Activated CD8-positive, alpha-beta T cell treated with anti-CD3 and anti-CD28 coated beads for 36 hours (primary cell): ENCODE measurements around the gene KCNK7. TPM values are rescaled to one million over a fixed set of nuclear protein-coding genes. Genes with fewer than 3 reads are reported as not detected.

Experiments
- ATAC-seq: fragments of 200-7000 bp; cut with Tn5 transposase; one replicate; pipeline ENCODE4 v1.10.0; 2021; ENCODE audit warnings: mild to moderate bottlenecking, moderate library complexity
- CTCF ChIA-PET: fragments of 350-600 bp; sonication (Branson Sonifier 250); formaldehyde crosslinking; loops from one replicate; lab custom pipeline; 2021; ENCODE audit warnings: antibody characterized with exemption; lab: Charles Lee
- POLR2A ChIA-PET: fragments of 350-600 bp; sonication (Branson Sonifier 250); formaldehyde crosslinking; loops from one replicate; lab custom pipeline; 2021; ENCODE audit warnings: antibody characterized with exemption; lab: Charles Lee
- DNase-seq: peaks from one replicate; pipeline ENCODE4 v3.0.0-alpha.2; 2020
- H3K27ac Mint-ChIP-seq: one replicate; pipeline ENCODE4 v1.8.0; 2021; ENCODE audit warnings: mild to moderate bottlenecking, mixed read lengths
- H3K27me3 Mint-ChIP-seq: one replicate; pipeline ENCODE4 v1.8.0; 2021; ENCODE audit warnings: mixed read lengths
- H3K36me3 Mint-ChIP-seq: one replicate; pipeline ENCODE4 v1.8.0; 2021; ENCODE audit warnings: low read depth, mixed read lengths
- H3K4me1 Mint-ChIP-seq: one replicate; pipeline ENCODE4 v1.8.0; 2021; ENCODE audit warnings: low read depth, mixed read lengths
- H3K4me3 Mint-ChIP-seq: one replicate; pipeline ENCODE4 v1.8.0; 2021; ENCODE audit warnings: mild to moderate bottlenecking, moderate library complexity, mixed read lengths
- H3K9me3 Mint-ChIP-seq: one replicate; pipeline ENCODE4 v1.8.0; 2021; ENCODE audit warnings: mixed read lengths
- intact Hi-C: fragments of 100-400 bp; cut with micrococcal nuclease; formaldehyde crosslinking; loops from one replicate; pipeline ENCODE4 v1.10.0; 2022
- total RNA-seq, 2 experiments: library from RNA; stranded (reverse); gene quantifications; one replicate each; pipeline ENCODE4 v1.2.3, GENCODE V29; 2021
- TF ChIP-seq, protein P1 (sequence below): fragments of 200-600 bp; IDR thresholded peaks from one replicate; pipeline ENCODE4 v1.8.0; 2022; ENCODE audit warnings: antibody characterized with exemption, mild to moderate bottlenecking

KCNK7 gene
- total RNA-seq, 2 experiments from 2014 or later, result 0.77 TPM; not detected in 1

- TF ChIP-seq, protein P1, sequence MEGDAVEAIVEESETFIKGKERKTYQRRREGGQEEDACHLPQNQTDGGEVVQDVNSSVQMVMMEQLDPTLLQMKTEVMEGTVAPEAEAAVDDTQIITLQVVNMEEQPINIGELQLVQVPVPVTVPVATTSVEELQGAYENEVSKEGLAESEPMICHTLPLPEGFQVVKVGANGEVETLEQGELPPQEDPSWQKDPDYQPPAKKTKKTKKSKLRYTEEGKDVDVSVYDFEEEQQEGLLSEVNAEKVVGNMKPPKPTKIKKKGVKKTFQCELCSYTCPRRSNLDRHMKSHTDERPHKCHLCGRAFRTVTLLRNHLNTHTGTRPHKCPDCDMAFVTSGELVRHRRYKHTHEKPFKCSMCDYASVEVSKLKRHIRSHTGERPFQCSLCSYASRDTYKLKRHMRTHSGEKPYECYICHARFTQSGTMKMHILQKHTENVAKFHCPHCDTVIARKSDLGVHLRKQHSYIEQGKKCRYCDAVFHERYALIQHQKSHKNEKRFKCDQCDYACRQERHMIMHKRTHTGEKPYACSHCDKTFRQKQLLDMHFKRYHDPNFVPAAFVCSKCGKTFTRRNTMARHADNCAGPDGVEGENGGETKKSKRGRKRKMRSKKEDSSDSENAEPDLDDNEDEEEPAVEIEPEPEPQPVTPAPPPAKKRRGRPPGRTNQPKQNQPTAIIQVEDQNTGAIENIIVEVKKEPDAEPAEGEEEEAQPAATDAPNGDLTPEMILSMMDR, result peak; percentile 31
- POLR2A ChIA-PET, result interaction anchor here (0.7 to 6.0 kb wide), 14 partner anchors 11 to 155 kb away, joined by 3 to 51 read pairs (median 10); partner anchors contain the start of genes LTBP3, MALAT1, MAP3K11 and NEAT1
- intact Hi-C loops, result loop anchor here (5.0 kb wide), 1 partner anchor 145 kb away; no protein-coding TSS in a partner anchor
- Mint-ChIP-seq H3K36me3 (peaks cover 39% of the 10 kb centered on the region), H3K27ac (peak overlapping the region; percentile 89), H3K4me3 (peak overlapping the region; percentile 93), H3K9me3 (no peaks in the 10 kb centered on the region), H3K4me1 (peaks cover 45% of the 10 kb centered on the region), H3K27me3 (no peaks in the 10 kb centered on the region)
- CTCF ChIA-PET, result interaction anchor here (0.7 to 4.7 kb wide), 17 partner anchors 11 to 243 kb away, joined by 3 to 59 read pairs (median 4); partner anchors contain the start of genes KAT5, LTBP3, MAP3K11 and PCNX3
- ATAC-seq (no peak), DNase-seq (no peak)
These were observed 23.7 kb downstream of the KCNK7 start for GRCh38 chr11:65571940-65572339.

DNA sequence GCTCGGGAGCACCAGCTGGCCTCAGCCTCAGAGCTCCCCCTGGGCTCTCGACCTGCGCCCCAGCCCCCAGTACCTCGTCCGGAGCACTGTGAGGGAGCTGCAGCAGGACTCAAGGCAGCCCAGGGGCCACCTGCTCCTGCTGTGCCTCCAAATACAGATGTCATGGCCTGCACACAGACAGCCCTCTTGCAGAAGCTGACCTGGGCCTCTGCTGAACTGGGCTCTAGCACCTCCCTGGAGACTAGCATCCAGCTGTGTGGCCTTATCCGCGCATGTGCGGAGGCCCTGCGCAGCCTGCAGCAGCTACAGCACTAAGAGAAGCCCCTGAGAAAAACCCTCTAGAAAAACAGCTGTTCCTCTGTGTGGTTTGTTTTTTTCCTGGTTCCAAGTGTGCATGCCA is 24.2 kb downstream of the KCNK7 start:
- Mint-ChIP-seq H3K27me3 (no peaks in the 10 kb centered on the region), H3K9me3 (no peaks in the 10 kb centered on the region), H3K27ac (peak overlapping the region; percentile 89), H3K4me3 (peak overlapping the region; percentile 93), H3K36me3 (peaks cover 37% of the 10 kb centered on the region), H3K4me1 (peaks cover 49% of the 10 kb centered on the region)
- POLR2A ChIA-PET, result interaction anchor here (0.6 to 6.0 kb wide), 15 partner anchors 11 to 154 kb away, joined by 3 to 51 read pairs (median 10); partner anchors contain the start of genes LTBP3, MALAT1, NEAT1 and PCNX3
- no peak for DNase-seq
- CTCF ChIA-PET, result interaction anchor here (0.6 to 4.7 kb wide), 15 partner anchors 10 to 288 kb away, joined by 3 to 59 read pairs (median 6); partner anchors contain the start of genes KAT5, LTBP3, MAP3K11 and MUS81
- intact Hi-C loops, result loop anchor here (5.0 kb wide), 1 partner anchor 144 kb away; no protein-coding TSS in a partner anchor
- no peak for ATAC-seq
- TF ChIP-seq, protein P1, result no peak

GRCh38 chr11:65569973-65570918 is 25.4 kb downstream of the KCNK7 start, which contains the start of gene ZNRD2:
Gene ZNRD2 (plus strand): TSS chr11:65570477. CDS start chr11:65570492, 15 bp downstream.
- CTCF ChIA-PET, result interaction anchor here (0.8 to 4.7 kb wide), 10 partner anchors 9 to 290 kb away, joined by 3 to 59 read pairs (median 6); partner anchors contain the start of genes LTBP3, MAP3K11, MUS81 and PCNX3

GRCh38 chr11:65569164-65569972 is 26.2 kb downstream of the KCNK7 start:
- H3K36me3 Mint-ChIP-seq, result peaks cover 37% of the 10 kb centered on the region
- TF ChIP-seq, protein P1, result no peak
- no peaks in the 10 kb centered on the region for H3K9me3 Mint-ChIP-seq
- ChIA-PET POLR2A (interaction anchor here (0.6 to 6.0 kb wide), 11 partner anchors 9 to 146 kb away, joined by 3 to 51 read pairs (median 8); partner anchors contain the start of genes LTBP3, MALAT1, NEAT1 and PCNX3), CTCF (interaction anchor here (0.8 to 4.7 kb wide), 8 partner anchors 8 to 290 kb away, joined by 5 to 59 read pairs (median 16); partner anchors contain the start of genes LTBP3, MAP3K11, MUS81 and PCNX3)
- no peaks in the 10 kb centered on the region for H3K27me3 Mint-ChIP-seq
- peak overlapping the region; percentile 93 for H3K4me3 Mint-ChIP-seq
- H3K27ac Mint-ChIP-seq, result peak overlapping the region; percentile 97
- intact Hi-C loops, result no loop called here
- no peak for DNase-seq
- peak; percentile 13 for ATAC-seq
- peaks cover 55% of the 10 kb centered on the region for H3K4me1 Mint-ChIP-seq

More at GRCh38 chr11:65569973-65570918, 25.4 kb downstream of the KCNK7 start, which contains the start of gene ZNRD2:
- ATAC-seq (peak; percentile 77), DNase-seq (peak; percentile 99)
- peak within 1 kb of the TSS; percentile 97 for H3K27ac Mint-ChIP-seq
- intact Hi-C loops, result loop anchor here (5.0 kb wide), 1 partner anchor 143 kb away; no protein-coding TSS in a partner anchor
- H3K36me3 Mint-ChIP-seq, result peaks cover 37% of the 10 kb centered on the region
- TF ChIP-seq, protein P1, result peak; percentile 27
- H3K4me1 Mint-ChIP-seq, result peaks cover 57% of the 10 kb centered on the region
- H3K9me3 Mint-ChIP-seq, result no peaks in the 10 kb centered on the region
- H3K27me3 Mint-ChIP-seq, result no peaks in the 10 kb centered on the region
- POLR2A ChIA-PET, result interaction anchor here (0.9 to 6.0 kb wide), 13 partner anchors 10 to 152 kb away, joined by 3 to 51 read pairs (median 10); partner anchors contain the start of genes LTBP3, MALAT1, NEAT1 and PCNX3
- peak within 1 kb of the TSS; percentile 93 for H3K4me3 Mint-ChIP-seq
